AG10803 (cell line): ENCODE measurements around the gene ANKRD17.
"Not testable (repeated sequence)": the region's sequence is repeated elsewhere in the genome, so short reads cannot be mapped to it uniquely, and the experiment has no call there.

Experiments used
- DNase-seq: peaks from one replicate; pipeline ENCODE4 v3.0.0; 2010; ENCODE audit warnings: low read depth
- H3K4me3 ChIP-seq: 2 replicates; pipeline ENCODE4 v1.5.1; 2011; ENCODE audit warnings: mild to moderate bottlenecking, low read length, control low read depth
- TF ChIP-seq, protein P1 (sequence below): conservative IDR thresholded peaks from 2 replicates; pipeline ENCODE4 v1.5.1; 2011; ENCODE audit warnings: mild to moderate bottlenecking, low read length, control low read depth, inconsistent platforms

Gene ANKRD17

GRCh38 chr4:73231518-73232487 is 26.8 kb downstream of the ANKRD17 start:
- no peak for DNase-seq
- H3K4me3 ChIP-seq: no peak overlapping the region
- TF ChIP-seq, protein P1, sequence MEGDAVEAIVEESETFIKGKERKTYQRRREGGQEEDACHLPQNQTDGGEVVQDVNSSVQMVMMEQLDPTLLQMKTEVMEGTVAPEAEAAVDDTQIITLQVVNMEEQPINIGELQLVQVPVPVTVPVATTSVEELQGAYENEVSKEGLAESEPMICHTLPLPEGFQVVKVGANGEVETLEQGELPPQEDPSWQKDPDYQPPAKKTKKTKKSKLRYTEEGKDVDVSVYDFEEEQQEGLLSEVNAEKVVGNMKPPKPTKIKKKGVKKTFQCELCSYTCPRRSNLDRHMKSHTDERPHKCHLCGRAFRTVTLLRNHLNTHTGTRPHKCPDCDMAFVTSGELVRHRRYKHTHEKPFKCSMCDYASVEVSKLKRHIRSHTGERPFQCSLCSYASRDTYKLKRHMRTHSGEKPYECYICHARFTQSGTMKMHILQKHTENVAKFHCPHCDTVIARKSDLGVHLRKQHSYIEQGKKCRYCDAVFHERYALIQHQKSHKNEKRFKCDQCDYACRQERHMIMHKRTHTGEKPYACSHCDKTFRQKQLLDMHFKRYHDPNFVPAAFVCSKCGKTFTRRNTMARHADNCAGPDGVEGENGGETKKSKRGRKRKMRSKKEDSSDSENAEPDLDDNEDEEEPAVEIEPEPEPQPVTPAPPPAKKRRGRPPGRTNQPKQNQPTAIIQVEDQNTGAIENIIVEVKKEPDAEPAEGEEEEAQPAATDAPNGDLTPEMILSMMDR: no peak

GRCh38 chr4:73230865-73231517 is 27.6 kb downstream of the ANKRD17 start:
- H3K4me3 ChIP-seq: no peak overlapping the region
- TF ChIP-seq, protein P1: no peak
- no peak for DNase-seq

GRCh38 chr4:73228800-73229199 is 29.8 kb downstream of the ANKRD17 start:
- not testable (repeated sequence) for DNase-seq, H3K4me3 ChIP-seq

DNA sequence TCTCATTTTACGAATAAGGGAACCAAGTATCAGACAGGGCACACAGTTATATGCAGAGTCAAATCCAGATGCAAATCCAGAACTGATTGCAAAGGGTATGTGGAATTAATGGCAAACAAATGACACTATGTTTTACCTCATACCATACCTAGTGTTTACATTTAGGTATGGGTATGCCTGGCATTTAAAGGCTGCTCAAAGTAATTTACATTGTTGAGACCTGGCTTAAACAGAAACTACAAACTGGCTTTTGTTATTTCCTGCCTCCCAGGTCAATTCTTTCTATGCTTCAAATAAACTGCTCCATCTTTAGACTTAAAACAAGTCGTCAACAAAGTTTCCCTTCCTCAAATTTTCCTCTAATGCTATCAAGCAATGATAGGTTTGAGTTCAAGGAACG is 33.7 kb downstream of the ANKRD17 start:
- H3K4me3 ChIP-seq: no peak overlapping the region
- TF ChIP-seq, protein P1: no peak
- DNase-seq: no peak

DNA sequence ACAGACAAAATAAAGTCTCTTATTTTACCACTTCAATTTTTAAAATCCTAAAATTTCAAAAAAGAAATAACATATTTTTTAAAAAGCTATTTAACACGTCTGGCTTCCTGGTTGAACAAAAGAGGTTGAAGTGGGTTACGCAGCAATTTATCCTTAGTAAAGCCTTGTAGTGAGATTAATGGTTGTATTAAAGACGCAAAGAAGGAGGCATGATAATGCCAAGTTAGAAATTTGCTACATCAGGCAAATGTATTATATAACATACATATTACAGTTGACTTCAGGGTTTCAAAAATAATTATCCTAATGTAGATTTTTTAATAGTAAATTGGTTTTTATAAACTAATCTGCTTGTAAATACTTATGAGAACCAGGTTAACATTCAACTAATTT is 35.3 kb downstream of the ANKRD17 start:
- TF ChIP-seq, protein P1: no peak
- peak overlapping the region; percentile 44 for H3K4me3 ChIP-seq
- DNase-seq: no peak

DNA sequence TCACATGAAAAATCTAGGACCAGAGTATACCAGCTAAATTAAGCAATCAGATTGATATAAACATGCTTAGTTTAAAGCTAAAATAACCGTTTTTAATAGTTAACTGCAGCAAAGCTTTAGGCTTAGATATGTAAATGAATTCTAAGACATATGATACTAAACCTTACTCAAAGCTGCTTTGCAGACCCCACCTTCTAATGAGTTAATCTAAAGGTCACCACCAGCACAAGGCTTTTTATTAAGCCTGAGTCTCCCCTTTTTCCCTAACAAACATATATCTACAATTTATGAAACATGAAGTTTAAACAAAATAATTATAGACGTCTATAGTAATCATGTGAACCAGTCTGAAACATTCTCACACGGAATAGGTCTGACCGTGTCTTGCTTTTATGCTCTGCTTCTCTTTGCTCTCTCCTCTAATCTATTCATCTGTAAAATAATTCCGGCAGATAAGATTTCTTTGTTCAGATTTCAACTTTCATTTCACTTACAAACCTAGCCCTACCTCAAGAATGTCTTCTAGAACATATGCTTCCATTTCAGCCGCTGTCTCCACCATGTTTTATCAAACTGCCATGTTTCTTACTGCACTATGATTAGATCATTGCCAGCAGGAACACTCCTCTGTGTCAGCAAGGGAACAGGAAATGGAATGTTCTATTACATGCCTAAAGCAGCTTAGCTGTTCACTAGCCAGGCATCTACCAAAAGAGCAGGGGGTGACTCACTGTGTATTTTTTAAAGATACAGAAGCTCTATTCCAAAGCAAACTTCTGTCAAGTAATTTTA is 35.9 kb downstream of the ANKRD17 start:
- TF ChIP-seq, protein P1: no peak
- peak; percentile 94 for DNase-seq
- peak overlapping the region; percentile 65 for H3K4me3 ChIP-seq

GRCh38 chr4:73221734-73222133 is 36.9 kb downstream of the ANKRD17 start:
- no peak for DNase-seq
- TF ChIP-seq, protein P1: no peak
- H3K4me3 ChIP-seq: peak overlapping the region; percentile 15; the same call in 1 of the 2 replicates
